Left ventricle myocardium inferior (tissue), 1 donor: Measurements from ENCODE around the gene SP110. TPM values are rescaled to one million over a fixed set of nuclear protein-coding genes. Genes with fewer than 3 reads are reported as not detected.

Experiments
- DNase-seq: peaks from one replicate; pipeline ENCODE4 v3.0.0-alpha.2; 2020
- H3K27ac ChIP-seq: fragments of 200-600 bp; replicated peaks from 2 replicates; pipeline ENCODE4 v1.8.0; 2021
- H3K27me3 ChIP-seq: fragments of 200-600 bp; 2 replicates; pipeline ENCODE4 v1.8.0; 2021; ENCODE audit warnings: low read depth
- H3K36me3 ChIP-seq: fragments of 200-600 bp; 2 replicates; pipeline ENCODE4 v1.8.0; 2021
- H3K4me1 ChIP-seq: fragments of 200-600 bp; 2 replicates; pipeline ENCODE4 v1.8.0; 2021
- H3K4me3 ChIP-seq: fragments of 200-600 bp; 2 replicates; pipeline ENCODE4 v1.8.0; 2021; ENCODE audit warnings: mild to moderate bottlenecking, moderate library complexity
- H3K9me3 ChIP-seq: fragments of 200-600 bp; replicated peaks from 2 replicates; pipeline ENCODE4 v1.8.0; 2021
- intact Hi-C: fragments of 100-400 bp; cut with micrococcal nuclease; formaldehyde crosslinking; loops from one replicate; pipeline ENCODE4 v1.11.0; 2022
- total RNA-seq: library from RNA; stranded (reverse); fragmentation: NEBNext Ultra II Directional; extraction: Animal tissue kit (Norgen Biotek cat#: 25700); gene quantifications from one replicate; pipeline ENCODE4 v1.2.1, GENCODE V29; 2021
- TF ChIP-seq, protein P1 (sequence below): fragments of 200-600 bp; IDR thresholded peaks from 2 replicates; pipeline ENCODE4 v1.8.0; 2021; ENCODE audit warnings: antibody characterized with exemption, mild to moderate bottlenecking, borderline replicate concordance
- donor health status: DM: no; HTN: yes; CAD: no; lungs with severe emphysema.

SP110 gene
- total RNA-seq, 1 donor from 2014 or later, result 10.5 TPM

DNA sequence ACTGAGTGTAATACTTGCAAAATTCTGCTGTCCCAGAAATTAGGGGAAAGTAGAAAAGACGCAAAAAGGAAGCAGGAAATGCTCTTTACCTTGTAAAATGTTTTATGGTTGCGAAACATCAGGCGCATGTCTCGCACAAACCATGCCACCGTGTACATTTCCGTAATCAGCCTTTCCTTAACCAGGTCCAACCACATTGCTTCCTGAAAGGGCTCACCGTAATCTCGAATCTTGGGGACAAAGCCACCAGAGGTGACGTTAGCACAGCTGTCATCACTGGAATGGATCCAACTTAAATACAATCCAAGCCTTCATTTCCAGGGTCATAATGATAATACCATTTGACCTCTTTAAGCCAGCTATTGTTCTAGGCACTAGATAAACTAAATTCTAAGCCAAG lies 49.3 kb downstream of the SP110 start:
- no peaks in the 10 kb centered on the region for H3K27me3 ChIP-seq
- H3K4me1 ChIP-seq, result peaks cover 10% of the 10 kb centered on the region
- no peak for DNase-seq
- H3K36me3 ChIP-seq, result peaks cover 48% of the 10 kb centered on the region
- no peak overlapping the region for H3K4me3 ChIP-seq
- intact Hi-C loops, result no loop called here
- peak overlapping the region; percentile 47 for H3K27ac ChIP-seq
- H3K9me3 ChIP-seq, result no peaks in the 10 kb centered on the region
- TF ChIP-seq, protein P1, sequence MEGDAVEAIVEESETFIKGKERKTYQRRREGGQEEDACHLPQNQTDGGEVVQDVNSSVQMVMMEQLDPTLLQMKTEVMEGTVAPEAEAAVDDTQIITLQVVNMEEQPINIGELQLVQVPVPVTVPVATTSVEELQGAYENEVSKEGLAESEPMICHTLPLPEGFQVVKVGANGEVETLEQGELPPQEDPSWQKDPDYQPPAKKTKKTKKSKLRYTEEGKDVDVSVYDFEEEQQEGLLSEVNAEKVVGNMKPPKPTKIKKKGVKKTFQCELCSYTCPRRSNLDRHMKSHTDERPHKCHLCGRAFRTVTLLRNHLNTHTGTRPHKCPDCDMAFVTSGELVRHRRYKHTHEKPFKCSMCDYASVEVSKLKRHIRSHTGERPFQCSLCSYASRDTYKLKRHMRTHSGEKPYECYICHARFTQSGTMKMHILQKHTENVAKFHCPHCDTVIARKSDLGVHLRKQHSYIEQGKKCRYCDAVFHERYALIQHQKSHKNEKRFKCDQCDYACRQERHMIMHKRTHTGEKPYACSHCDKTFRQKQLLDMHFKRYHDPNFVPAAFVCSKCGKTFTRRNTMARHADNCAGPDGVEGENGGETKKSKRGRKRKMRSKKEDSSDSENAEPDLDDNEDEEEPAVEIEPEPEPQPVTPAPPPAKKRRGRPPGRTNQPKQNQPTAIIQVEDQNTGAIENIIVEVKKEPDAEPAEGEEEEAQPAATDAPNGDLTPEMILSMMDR, result no peak

DNA sequence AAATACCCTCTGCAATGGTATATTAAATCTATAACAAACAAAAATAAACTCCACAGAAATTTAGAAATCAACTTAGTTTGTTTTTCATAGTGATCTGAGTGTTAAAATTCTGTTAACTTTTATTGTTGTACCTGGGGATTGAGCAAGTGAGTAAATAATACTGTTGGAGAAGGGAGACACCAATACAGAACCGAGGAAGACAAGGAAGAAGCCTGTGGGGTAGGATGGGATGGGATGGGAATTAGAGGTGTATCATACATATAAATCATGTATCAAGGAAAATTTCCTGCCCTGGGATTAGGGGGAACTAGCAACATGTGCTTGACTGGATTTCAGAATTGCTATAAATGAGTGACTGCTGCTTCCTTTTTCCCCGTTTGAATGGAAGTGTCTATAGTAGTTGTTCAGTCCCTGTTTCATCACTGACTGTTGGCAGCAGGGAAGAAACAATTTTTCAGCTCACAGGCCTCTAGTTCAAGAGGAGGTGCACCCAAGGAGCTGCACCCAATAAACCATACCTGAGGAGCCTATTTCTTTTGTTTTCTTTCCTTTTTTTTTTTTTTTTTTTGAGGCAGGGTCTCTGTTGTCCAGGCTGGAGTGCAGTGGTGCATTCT lies 53.1 kb downstream of the SP110 start:
- H3K4me3 ChIP-seq, result no peak overlapping the region
- TF ChIP-seq, protein P1, result no peak
- intact Hi-C loops, result loop anchor here (10.0 kb wide), 2 partner anchors 102 to 152 kb away; partner anchors contain the start of gene SLC16A14
- peaks cover 13% of the 10 kb centered on the region for H3K36me3 ChIP-seq
- H3K27ac ChIP-seq, result no peak overlapping the region
- H3K27me3 ChIP-seq, result no peaks in the 10 kb centered on the region
- H3K4me1 ChIP-seq, result peaks cover 10% of the 10 kb centered on the region
- DNase-seq, result no peak
- H3K9me3 ChIP-seq, result no peaks in the 10 kb centered on the region

DNA sequence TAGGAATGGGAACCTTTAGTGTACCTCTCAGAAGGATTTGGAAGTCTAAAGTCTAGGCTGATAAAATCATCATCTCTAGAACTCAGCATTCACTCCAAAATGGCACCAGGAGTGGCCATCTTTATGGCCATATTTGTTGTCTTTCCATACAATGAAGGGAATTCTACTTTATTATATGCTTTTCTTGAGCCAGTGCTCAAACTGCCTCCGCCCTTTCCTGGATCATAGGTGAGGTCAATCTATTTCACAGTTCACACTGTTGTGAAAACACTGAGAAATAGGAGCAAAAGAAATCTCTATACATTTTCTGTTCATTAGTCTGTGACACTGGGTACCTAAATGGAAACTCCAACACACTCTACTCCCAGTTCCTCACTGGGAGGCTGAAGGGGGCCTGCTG lies 55.6 kb downstream of the SP110 start:
- Histone ChIP-seq H3K9me3 (no peaks in the 10 kb centered on the region), H3K36me3 (peaks cover 13% of the 10 kb centered on the region), H3K27me3 (no peaks in the 10 kb centered on the region), H3K4me1 (peaks cover 3% of the 10 kb centered on the region), H3K27ac (no peak overlapping the region), H3K4me3 (no peak overlapping the region)
- intact Hi-C loops, result loop anchor here (10.0 kb wide), 2 partner anchors 99 to 149 kb away; partner anchors contain the start of gene SLC16A14
- DNase-seq, result no peak
- TF ChIP-seq, protein P1, result no peak

DNA sequence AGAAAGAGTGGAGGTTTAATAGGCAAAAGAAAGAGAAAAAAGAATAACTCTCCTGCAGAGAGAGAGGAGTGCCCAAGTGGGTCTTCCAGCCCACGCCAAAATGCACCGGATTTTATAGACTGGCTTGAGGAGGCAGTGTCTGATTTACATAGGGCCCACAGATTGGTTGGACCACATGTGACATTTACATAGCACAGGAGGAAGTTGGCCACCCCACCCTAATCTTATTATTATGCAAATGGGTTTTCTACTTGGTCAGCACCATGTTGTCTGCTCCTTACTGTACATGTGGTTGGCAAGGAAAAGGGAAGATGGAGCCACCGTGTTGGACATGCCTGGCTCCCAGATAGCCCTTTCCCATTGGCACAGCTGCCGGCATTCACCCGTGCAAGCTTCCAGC lies 56.8 kb downstream of the SP110 start:
- intact Hi-C loops, result loop anchor here (10.0 kb wide), 2 partner anchors 98 to 148 kb away; partner anchors contain the start of gene SLC16A14
- Histone ChIP-seq H3K36me3 (peaks cover 7% of the 10 kb centered on the region), H3K27ac (no peak overlapping the region), H3K4me3 (no peak overlapping the region), H3K27me3 (no peaks in the 10 kb centered on the region), H3K4me1 (peaks cover 3% of the 10 kb centered on the region), H3K9me3 (no peaks in the 10 kb centered on the region)
- TF ChIP-seq, protein P1, result no peak
- DNase-seq, result no peak

DNA sequence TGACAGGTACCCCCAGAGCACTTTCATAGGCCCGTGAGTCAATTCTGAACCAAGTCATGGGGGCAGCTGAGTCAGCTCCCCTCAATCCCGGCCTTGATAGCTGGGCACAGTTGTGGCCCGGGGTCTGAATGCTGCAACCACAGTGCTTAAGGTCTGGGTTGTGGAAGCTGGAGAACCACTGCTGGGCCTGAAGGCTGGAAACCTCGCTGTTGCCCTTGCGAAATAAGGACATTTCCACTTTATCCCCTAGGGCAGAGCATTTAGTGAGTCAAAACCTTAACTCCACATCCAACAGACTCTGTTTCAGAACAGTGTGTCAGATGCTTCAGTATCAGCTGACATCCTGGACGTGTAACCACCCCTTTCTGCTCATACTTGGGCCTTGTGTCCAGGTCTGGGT lies 58.6 kb downstream of the SP110 start:
- Histone ChIP-seq H3K4me1 (peaks cover 3% of the 10 kb centered on the region), H3K27ac (no peak overlapping the region), H3K4me3 (no peak overlapping the region), H3K36me3 (no peaks in the 10 kb centered on the region), H3K27me3 (no peaks in the 10 kb centered on the region), H3K9me3 (no peaks in the 10 kb centered on the region)
- intact Hi-C loops, result loop anchor here (10.0 kb wide), 2 partner anchors 96 to 146 kb away; partner anchors contain the start of gene SLC16A14
- TF ChIP-seq, protein P1, result no peak
- DNase-seq, result no peak
